ENCODE results near the gene GABRG3.

DNA sequence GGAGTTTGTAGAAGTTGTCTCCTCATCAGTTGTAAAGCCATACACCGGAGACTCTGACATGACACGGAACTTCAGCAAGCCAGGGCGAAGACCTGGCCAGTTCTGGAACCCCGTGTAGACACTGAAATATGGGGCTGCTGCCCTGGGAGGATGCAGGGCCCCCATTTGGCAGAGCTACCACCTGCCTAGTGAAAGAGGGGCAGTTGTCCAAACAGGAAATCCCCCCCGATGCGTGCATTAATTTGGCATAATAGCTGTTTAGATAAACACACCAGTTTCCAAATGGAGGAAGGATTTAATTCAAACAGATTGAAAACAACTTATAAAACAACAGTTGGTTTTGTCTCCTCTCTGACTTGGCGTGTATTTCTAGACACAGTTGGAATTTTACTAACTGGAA, 357.2 kb downstream of the GABRG3 start:
- no peak for TF ChIP-seq CTCF (IDR thresholded peaks at IDR 0.05; ENCODE audit: insufficient read depth, low read depth, low read length)
- TF ChIP-seq EZH2 (IDR thresholded peaks at IDR 0.05; ENCODE audit: insufficient read depth, low read length): no peak

All from astrocyte (in vitro differentiated cells and primary cell).